Fibroblast of lung (primary cell): ENCODE results near the gene MRM3.

Experiments
- CTCF ChIP-seq, 2 donors: IDR thresholded peaks in 1 of 2; conservative IDR thresholded peaks in 1 of 2; 1 replicate in 1 of 2; 2 replicates in 1 of 2; pipeline ENCODE4 v1.5.1; 2011 to 2012; ENCODE audit warnings: low read length in 2 of 2, control low read depth in 1 of 2, inconsistent platforms in 1 of 2, low read depth in 1 of 2, mild to moderate bottlenecking in 1 of 2
- EZH2 ChIP-seq: IDR thresholded peaks from 2 replicates; pipeline ENCODE4 v1.5.1; 2012; ENCODE audit warnings: low read length, control low read depth, mild to moderate bottlenecking; ENCODE audit errors: missing control alignments

DNA sequence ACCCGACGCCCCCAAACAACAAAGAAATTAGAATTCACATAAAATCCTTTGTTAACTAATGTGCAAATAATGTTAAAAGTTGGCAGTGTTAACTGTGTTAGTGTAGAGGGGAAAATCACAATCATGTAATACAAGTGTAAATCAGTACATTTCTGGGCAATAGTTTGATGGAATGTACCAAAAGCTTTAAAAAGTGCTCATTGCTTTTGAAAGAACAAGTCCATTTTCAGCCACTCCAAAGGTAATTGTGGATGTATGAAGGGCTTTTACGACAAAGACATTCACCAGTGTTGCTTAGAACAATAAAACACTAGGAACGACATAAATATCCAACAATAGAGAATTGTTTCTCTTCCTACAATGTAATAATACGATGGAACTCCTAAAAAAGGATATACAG, 9.1 kb upstream of the MRM3 start:
- TF ChIP-seq CTCF (conservative IDR thresholded peaks at IDR 0.05 in 1 of 2, IDR thresholded peaks at IDR 0.05 in 1 of 2; ENCODE audit: low read depth in 1 of 2, low read length in 2 of 2) (no peak), EZH2 (no peak)
